Measurements from ENCODE around the gene GZMM.

GRCh38 chr19:583968-584239 is 40.1 kb downstream of the GZMM start:
- no peak for TF ChIP-seq POLR2A (IDR thresholded peaks at IDR 0.05)
- no peak for TF ChIP-seq CTCF (IDR thresholded peaks at IDR 0.05)
